ENCODE results near the gene ANO2. TPM values are rescaled to one million over a fixed set of nuclear protein-coding genes. Genes with fewer than 3 reads are reported as not detected.

Gene ANO2
- total RNA-seq, 2 experiments from 2014 or later = not detected

DNA sequence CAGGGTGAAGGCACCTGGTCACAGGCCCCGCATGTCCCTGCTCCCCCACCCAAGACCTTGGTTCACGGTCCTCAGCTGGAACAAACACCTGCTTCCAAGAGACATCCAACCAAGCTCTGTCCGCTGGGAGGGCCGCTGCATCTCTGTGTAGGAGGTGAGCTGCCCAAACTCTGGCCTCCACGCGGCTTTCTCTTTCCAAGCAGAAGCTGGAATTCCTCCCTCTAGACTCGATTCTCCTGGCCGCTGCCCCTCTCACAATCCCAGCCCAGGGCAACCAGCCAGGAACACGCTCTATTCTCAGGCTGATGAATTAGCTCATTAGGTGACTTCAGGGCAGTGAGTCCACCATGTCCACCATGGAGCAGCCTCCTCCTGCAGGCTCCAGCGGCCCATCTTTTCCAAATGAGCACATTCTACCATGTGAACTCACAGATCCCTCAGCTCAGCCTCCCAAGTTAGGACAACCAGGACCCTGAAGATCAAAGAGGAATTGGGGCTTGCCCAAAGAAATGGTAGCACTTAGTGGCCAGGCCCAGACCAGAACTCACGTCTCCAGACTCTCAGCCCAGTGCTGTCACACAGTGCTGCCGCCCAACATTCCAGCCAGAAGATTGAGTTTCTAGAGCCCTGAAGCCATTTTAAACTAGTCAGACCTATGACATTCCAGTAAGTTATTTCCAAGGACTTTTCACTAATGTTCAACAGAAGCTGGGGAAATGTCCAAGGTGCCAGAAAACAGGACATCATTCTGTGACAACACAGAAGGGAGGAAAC is 146.6 kb downstream of the ANO2 start:
- H3K9me3 Mint-ChIP-seq (ENCODE audit: low read depth) = no peaks in the 10 kb centered on the region
- no peak overlapping the region for H3K27ac Mint-ChIP-seq
- no peak for ATAC-seq
- H3K4me3 Mint-ChIP-seq = no peak overlapping the region
- H3K4me1 Mint-ChIP-seq = no peaks in the 10 kb centered on the region
- CTCF ChIA-PET = no interaction called here
- no peaks in the 10 kb centered on the region for H3K36me3 Mint-ChIP-seq
- H3K27me3 Mint-ChIP-seq = no peaks in the 10 kb centered on the region
- no peak for DNase-seq

DNA sequence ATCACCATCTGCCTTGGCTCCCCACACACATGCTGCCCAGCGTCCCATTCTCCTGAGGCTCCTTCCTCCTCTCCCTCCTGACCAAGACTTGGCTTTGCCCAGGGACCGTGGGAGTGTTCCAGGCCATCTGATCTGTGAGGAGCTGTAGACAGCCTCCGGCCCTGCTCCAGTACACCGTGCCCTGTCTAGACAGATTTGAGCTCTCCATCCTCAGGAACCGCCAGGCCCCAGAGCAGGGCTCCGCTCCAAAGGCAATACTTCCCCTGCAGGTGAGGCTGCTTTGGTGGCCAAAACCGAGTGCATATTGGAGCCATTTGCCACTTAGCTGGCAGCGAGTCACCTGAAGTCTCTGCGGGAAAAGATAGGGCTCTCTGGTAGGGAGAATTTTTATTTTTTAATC is 147.4 kb downstream of the ANO2 start:
- CTCF ChIA-PET = no interaction called here
- H3K27me3 Mint-ChIP-seq = no peaks in the 10 kb centered on the region
- H3K9me3 Mint-ChIP-seq (ENCODE audit: low read depth) = no peaks in the 10 kb centered on the region
- no peak for DNase-seq
- H3K4me3 Mint-ChIP-seq = no peak overlapping the region
- H3K27ac Mint-ChIP-seq = no peak overlapping the region
- no peak for ATAC-seq
- H3K36me3 Mint-ChIP-seq = no peaks in the 10 kb centered on the region
- H3K4me1 Mint-ChIP-seq = no peaks in the 10 kb centered on the region

DNA sequence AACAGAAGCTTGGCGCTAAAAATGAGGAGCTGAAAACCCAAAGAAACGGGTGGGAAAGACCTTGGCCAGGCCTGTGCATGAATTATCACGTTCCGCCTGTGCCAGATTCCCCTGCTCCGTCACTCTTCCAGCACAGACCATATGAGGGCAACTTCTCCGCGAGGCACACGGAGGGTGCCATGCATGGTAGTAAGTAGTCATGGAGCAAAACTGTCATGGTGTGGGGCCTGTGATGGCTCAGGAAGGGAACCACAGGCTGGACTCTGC is 148.2 kb downstream of the ANO2 start:
- Mint-ChIP-seq H3K9me3 (ENCODE audit: low read depth) (no peaks in the 10 kb centered on the region), H3K27me3 (no peaks in the 10 kb centered on the region), H3K27ac (no peak overlapping the region), H3K4me3 (no peak overlapping the region), H3K36me3 (no peaks in the 10 kb centered on the region), H3K4me1 (no peaks in the 10 kb centered on the region)
- ATAC-seq = no peak
- CTCF ChIA-PET = interaction anchor here (0.7 kb wide), 1 partner anchor 51 kb away, joined by 3 read pairs; no protein-coding TSS in a partner anchor
- DNase-seq = no peak

DNA sequence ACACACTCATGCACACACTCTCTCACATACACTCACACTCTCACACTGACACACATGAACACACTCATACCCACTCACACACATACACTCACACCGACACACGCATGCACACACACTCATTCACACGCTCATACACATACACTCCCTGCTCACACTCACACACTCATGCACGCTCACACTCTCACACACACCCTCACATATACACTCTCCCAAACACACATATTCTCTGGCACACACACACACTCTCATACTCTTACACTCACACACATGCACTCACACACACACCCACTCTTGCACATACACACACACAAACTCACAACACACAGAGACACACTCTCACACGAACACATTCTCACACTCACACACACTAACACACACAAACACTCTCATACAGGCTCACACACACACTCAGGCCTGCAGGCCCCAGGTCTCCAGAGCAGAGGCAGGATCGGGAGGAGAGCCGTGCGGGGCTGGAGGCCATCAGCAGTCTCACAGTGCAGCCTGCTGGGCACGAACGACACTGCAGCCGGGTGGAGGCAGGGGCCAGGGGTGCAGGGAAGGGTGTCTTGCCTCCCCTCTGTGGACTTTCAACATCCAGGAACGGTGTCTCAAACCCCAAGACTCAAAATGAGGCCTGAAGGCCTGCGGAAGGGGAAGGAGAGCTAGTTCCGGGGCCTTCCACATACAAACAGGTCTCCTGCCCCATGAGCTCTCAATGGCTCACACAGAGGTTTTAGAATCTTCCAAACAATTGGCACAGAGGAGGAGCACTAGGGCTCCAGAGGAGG is 148.7 kb downstream of the ANO2 start:
- Mint-ChIP-seq H3K4me1 (no peaks in the 10 kb centered on the region), H3K4me3 (no peak overlapping the region), H3K36me3 (no peaks in the 10 kb centered on the region), H3K9me3 (ENCODE audit: low read depth) (no peaks in the 10 kb centered on the region), H3K27ac (no peak overlapping the region), H3K27me3 (no peaks in the 10 kb centered on the region)
- CTCF ChIA-PET = interaction anchor here (0.7 kb wide), 1 partner anchor 50 kb away, joined by 3 read pairs; no protein-coding TSS in a partner anchor
- no peak for DNase-seq
- no peak for ATAC-seq

DNA sequence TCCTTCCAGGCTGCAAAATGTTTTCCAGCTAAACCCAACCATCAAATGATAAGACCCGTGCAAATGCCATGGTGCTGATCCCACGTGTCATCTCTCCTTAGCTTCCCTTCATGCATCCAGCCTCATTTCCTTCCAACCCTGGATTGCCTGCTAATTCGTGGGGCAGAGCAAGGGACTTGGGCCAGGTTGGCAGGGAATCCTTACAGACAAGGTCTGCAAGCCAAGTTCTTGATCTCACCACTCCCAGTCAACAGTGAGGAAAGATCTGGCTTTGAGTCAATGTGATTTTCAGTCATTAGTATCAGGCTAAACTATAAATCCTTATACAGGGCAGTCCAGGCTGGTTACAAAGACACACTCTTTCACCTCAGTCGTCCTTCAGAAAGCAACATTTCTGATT is 150.9 kb downstream of the ANO2 start:
- Mint-ChIP-seq H3K4me1 (no peaks in the 10 kb centered on the region), H3K36me3 (no peaks in the 10 kb centered on the region), H3K27me3 (peaks cover 2% of the 10 kb centered on the region), H3K4me3 (no peak overlapping the region), H3K27ac (no peak overlapping the region), H3K9me3 (ENCODE audit: low read depth) (no peaks in the 10 kb centered on the region)
- no peak for ATAC-seq
- DNase-seq = no peak
- CTCF ChIA-PET = no interaction called here

DNA sequence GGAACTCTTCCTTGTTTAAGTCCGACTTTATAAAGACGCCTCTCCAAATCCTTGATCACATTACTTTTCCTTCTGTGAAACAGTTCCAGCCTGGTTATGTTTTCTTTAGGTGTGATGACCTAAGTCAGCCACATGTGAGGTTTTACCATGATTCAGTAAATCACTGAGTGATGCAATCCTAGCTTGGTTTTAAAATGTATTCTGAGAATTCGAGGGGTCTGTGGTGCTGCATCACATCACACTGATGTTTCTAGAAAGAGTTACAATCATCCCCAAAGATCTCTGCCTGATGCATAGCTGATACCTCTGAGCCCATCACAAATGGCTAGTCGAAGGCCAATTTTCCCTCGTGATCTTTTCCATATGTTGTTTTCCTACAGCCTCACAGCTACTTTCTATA is 152.7 kb downstream of the ANO2 start:
- Mint-ChIP-seq H3K27ac (no peak overlapping the region), H3K27me3 (peaks cover 2% of the 10 kb centered on the region), H3K36me3 (no peaks in the 10 kb centered on the region), H3K4me3 (no peak overlapping the region), H3K4me1 (no peaks in the 10 kb centered on the region), H3K9me3 (ENCODE audit: low read depth) (no peaks in the 10 kb centered on the region)
- DNase-seq (no peak), ATAC-seq (no peak)
- CTCF ChIA-PET = interaction anchor here (0.9 kb wide), 1 partner anchor 47 kb away, joined by 3 read pairs; no protein-coding TSS in a partner anchor

DNA sequence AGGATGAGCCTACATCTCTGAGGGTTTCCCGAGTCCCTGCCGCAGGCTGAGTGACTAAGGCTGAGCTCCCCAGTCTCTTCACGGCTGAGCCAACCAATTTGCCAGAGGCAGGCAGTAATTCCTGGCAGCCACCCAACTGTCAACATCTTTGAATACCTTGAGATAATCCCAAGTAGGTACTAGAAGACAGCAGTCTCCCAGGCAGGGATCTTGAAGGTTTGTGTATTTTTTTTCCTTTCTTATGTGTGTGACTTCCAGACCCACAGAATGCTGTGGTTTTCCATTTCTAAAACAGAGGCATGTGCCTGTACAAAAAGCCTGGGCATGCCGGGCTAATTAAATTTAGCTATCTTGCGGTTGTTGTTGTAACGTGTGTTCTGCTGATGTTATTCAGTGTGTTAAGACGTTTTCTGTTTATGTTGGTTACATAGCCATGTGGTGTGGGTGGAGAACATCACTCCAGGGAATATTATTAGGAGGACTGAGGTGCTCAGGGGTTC is 155.5 kb downstream of the ANO2 start:
- Mint-ChIP-seq H3K4me3 (no peak overlapping the region), H3K36me3 (no peaks in the 10 kb centered on the region), H3K4me1 (no peaks in the 10 kb centered on the region), H3K27ac (no peak overlapping the region), H3K27me3 (peaks cover 2% of the 10 kb centered on the region), H3K9me3 (ENCODE audit: low read depth) (no peaks in the 10 kb centered on the region)
- DNase-seq (no peak), ATAC-seq (no peak)
- CTCF ChIA-PET = no interaction called here

DNA sequence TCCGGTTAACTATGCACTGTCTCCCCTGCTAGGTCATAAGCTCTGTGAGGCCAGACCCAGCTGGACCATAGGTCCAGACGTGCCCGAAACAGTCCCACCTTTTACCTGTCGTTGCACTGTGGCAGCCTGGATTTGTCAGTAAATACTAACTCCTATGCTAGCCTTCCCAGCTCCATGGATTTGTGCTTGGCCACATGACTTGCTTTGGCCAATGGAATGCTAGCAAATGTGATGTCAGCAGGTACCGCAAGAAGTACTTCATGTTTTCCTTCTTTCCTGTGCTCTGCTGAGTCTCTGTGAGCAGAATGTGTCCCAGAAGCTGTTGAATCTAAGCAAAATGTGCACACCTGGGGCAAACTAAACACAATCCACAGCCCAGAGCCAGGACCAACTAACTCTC is 157.2 kb downstream of the ANO2 start:
- no peak for ATAC-seq
- Mint-ChIP-seq H3K4me3 (no peak overlapping the region), H3K27me3 (peaks cover 2% of the 10 kb centered on the region), H3K9me3 (ENCODE audit: low read depth) (no peaks in the 10 kb centered on the region), H3K36me3 (no peaks in the 10 kb centered on the region), H3K27ac (no peak overlapping the region), H3K4me1 (no peaks in the 10 kb centered on the region)
- DNase-seq = no peak
- CTCF ChIA-PET = no interaction called here

DNA sequence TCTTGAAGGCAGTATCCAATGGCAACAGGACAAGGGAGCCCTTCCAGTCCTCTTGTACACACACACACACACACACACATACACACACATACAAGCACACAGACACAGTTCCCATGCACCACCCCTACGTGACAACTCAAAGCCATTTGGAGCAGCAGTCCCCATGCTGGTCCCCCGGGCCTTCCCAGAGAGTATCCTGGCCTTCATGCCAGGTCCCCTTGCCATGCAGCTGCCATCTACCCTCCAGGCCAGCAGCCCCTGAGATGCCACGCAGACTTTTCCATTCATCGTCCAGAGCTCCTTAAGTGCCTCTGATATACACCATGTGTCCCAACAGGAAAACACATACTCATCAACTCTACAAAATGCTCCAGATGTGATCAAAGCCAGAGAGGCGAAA is 159.5 kb downstream of the ANO2 start:
- Mint-ChIP-seq H3K27ac (no peak overlapping the region), H3K36me3 (no peaks in the 10 kb centered on the region), H3K9me3 (ENCODE audit: low read depth) (no peaks in the 10 kb centered on the region), H3K4me1 (no peaks in the 10 kb centered on the region), H3K4me3 (no peak overlapping the region), H3K27me3 (peaks cover 2% of the 10 kb centered on the region)
- CTCF ChIA-PET = no interaction called here
- peak; percentile 29 for DNase-seq
- no peak for ATAC-seq

DNA sequence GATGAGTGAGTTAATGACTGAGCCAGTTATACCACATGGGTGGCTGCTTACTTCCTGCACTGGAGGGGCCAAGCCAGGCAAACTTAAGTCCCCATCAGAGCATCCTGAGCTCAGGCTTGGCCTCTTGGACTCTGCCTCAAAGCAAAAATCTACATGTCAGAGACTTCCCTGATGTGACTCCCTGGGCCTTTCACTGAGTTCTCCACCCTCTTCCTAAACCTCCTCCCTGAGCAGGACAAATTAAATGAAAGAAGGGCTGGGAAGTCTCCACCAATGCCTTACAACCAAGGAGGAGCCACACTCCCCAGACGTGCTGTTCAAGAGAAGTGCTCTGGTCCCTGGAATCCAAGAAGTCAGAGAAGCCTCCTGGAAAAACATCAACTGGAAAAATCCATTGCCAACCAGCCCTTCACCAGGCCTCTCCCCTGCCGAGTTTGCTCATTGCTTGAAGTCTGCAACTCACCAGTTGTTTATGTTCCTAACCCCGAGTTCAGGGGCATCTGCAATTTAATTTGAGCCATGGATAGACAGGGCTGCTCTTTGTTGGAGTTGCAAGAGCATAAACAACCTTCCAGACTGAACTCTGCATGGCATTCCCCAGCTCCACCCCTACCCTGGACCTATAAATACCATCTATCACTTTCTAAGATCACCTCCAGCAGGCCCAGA is 160.5 kb downstream of the ANO2 start:
- no peak overlapping the region for H3K27ac Mint-ChIP-seq
- no peak overlapping the region for H3K4me3 Mint-ChIP-seq
- H3K36me3 Mint-ChIP-seq = no peaks in the 10 kb centered on the region
- CTCF ChIA-PET = no interaction called here
- ATAC-seq (no peak), DNase-seq (peak; percentile 8)
- H3K4me1 Mint-ChIP-seq = no peaks in the 10 kb centered on the region
- H3K27me3 Mint-ChIP-seq = peaks cover 1% of the 10 kb centered on the region
- no peaks in the 10 kb centered on the region for H3K9me3 Mint-ChIP-seq (ENCODE audit: low read depth)

DNA sequence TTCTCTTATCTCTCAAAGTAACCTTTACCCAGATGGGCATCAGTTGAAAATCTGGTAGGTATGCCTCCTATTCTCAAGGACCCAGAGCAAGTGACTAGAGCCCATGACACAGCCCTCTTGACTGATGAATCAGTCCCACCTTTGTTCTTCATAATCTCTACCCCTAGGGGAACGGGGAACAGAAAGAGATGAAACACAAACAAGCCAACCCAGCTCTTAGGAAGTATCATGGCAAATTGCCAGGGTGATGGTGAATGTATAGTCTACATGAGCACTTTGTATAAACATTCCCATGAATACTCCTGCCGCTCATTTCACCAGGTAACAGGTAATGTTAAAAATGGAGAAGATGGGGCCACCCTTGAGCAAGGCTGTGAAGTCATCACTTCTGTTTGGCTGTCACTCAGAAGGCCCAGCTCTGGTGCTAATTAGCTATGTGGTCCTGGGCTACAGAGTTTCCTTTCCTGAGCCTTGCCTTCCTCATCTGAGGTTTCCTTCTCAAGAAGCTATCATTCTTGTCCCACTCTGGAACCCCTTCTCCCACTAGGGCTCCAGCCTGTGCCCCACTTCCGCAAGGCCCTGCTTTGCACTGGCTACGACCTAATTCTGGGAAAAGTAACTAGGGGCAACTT is 161.7 kb downstream of the ANO2 start:
- DNase-seq = peak; percentile 9
- Mint-ChIP-seq H3K27ac (no peak overlapping the region), H3K4me3 (no peak overlapping the region), H3K36me3 (no peaks in the 10 kb centered on the region), H3K27me3 (peaks cover 6% of the 10 kb centered on the region), H3K4me1 (no peaks in the 10 kb centered on the region), H3K9me3 (ENCODE audit: low read depth) (no peaks in the 10 kb centered on the region)
- ATAC-seq = no peak
- CTCF ChIA-PET = no interaction called here

DNA sequence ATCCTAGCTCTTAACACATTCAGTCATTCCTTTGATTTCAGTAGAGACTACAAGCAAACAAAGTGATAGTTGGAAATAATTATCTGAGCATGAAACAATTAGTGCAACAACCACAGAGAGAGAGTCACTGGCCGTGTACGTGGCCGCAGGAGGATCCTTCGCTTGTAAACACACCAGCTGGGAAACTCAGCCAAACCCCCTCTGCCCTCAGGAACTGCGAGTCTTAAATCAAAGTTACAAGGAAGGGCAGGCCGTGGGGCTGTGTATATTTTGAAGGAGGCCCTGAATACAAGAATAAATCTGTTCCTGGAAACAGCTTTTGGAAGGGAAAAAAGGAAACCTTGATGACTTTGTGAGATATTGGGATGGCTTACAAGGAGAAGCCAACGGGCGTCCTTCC is 164.5 kb downstream of the ANO2 start:
- Mint-ChIP-seq H3K27me3 (peaks cover 6% of the 10 kb centered on the region), H3K36me3 (no peaks in the 10 kb centered on the region), H3K27ac (no peak overlapping the region), H3K9me3 (ENCODE audit: low read depth) (no peaks in the 10 kb centered on the region), H3K4me3 (no peak overlapping the region), H3K4me1 (no peaks in the 10 kb centered on the region)
- CTCF ChIA-PET = interaction anchor here (0.6 kb wide), 1 partner anchor 1071 kb away, joined by 3 read pairs; no protein-coding TSS in a partner anchor
- no peak for ATAC-seq
- DNase-seq = peak; percentile 39

DNA sequence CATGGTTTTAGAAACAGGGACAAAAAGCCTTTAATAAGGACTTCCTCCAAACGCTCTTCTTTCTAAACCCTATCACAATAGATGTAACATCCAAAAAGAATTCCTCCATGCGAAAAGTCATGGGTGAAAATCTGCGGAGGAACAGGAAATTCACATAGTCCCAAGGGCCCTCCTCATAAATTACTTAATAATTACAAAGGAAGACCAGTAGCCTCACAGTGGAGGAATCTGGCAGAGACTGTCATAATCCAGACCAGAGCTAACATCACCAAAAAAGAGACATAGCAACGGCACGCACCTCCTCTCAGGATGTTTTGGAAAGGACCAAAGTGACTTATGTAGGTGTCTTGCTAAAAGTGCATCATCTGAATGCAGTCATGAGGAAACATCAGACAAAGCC is 165.7 kb downstream of the ANO2 start:
- ATAC-seq = no peak
- no peaks in the 10 kb centered on the region for H3K9me3 Mint-ChIP-seq (ENCODE audit: low read depth)
- CTCF ChIA-PET = no interaction called here
- H3K36me3 Mint-ChIP-seq = no peaks in the 10 kb centered on the region
- no peak for DNase-seq
- no peak overlapping the region for H3K27ac Mint-ChIP-seq
- H3K27me3 Mint-ChIP-seq = peaks cover 8% of the 10 kb centered on the region
- no peaks in the 10 kb centered on the region for H3K4me1 Mint-ChIP-seq
- H3K4me3 Mint-ChIP-seq = no peak overlapping the region

All from activated CD8-positive, alpha-beta memory T cell treated with anti-CD3 and anti-CD28 coated beads, Interleukin-2, amount 10 ng/mL, durations not matched to agents 7 days and 5 days (primary cell).